Adrenal gland (tissue), 12 donors: ENCODE data around the gene SVEP1. TPM values are rescaled to one million over a fixed set of nuclear protein-coding genes. Genes with fewer than 3 reads are reported as not detected.

Source experiments
- DNase-seq, 7 donors: peaks; one replicate each; pipeline ENCODE4 v3.0.0-alpha.2; 2019 to 2020
- H3K27ac ChIP-seq, 5 donors: fragments of 200-600 bp; sonication (generic) in 4 of 5; 1 replicate in 3 of 5; 2 replicates in 2 of 5; pipeline versions ENCODE4 v1.5.1 to v1.8.0; 2016 to 2020; ENCODE audit warnings: mild to moderate bottlenecking in 1 of 5
- H3K27me3 ChIP-seq: fragments of 200-600 bp; 2 replicates; pipeline ENCODE4 v1.8.0; 2021
- H3K36me3 ChIP-seq, 2 donors: fragments of 200-600 bp; replicated peaks in 1 of 2; 1 replicate in 1 of 2; 2 replicates in 1 of 2; pipeline versions ENCODE4 v1.5.1 to v1.8.0; 2018 to 2022
- H3K4me1 ChIP-seq, 2 donors: fragments of 200-600 bp; replicated peaks in 1 of 2; 1 replicate in 1 of 2; 2 replicates in 1 of 2; pipeline versions ENCODE4 v1.5.1 to v1.8.0; 2018 to 2021
- H3K4me3 ChIP-seq, 4 donors: fragments of 200-600 bp; sonication (generic) in 3 of 4; one replicate each; pipeline ENCODE4 v1.5.1; 2016 to 2018
- H3K9me3 ChIP-seq, 3 donors: fragments of 200-600 bp; sonication (generic) in 1 of 3; replicated peaks in 1 of 3; 1 replicate in 2 of 3; 2 replicates in 1 of 3; pipeline versions ENCODE4 v1.5.1 to v1.8.0; 2016 to 2021
- POLR2A ChIP-seq, 2 donors: fragments of 450-650 bp; IDR thresholded peaks; one replicate each; pipeline ENCODE4 v1.6.1; 2017; ENCODE audit warnings: antibody characterized with exemption in 2 of 2, mild to moderate bottlenecking in 2 of 2, moderate library complexity in 1 of 2
- WGBS, 4 donors: extraction: QIAGEN DNeasy Blood & Tissue Kit in 2 of 4; methylation state at CpG; one replicate each; pipeline versions ENCODE4 v1.1.5 to v1.1.7; 2013 to 2017; 5-methylcytosine and 5-hydroxymethylcytosine counted together
- intact Hi-C, 2 donors: fragments of 100-400 bp; cut with DNase I; formaldehyde crosslinking; loops; one replicate each; pipeline versions ENCODE4 v1.14.1 to v1.15.0; 2022 to 2023
- polyA plus RNA-seq, 3 donors: library from polyadenylated mRNA; stranded (reverse); fragments of 200-250 nt in 2 of 3; fragments of 350-450 nt in 1 of 3; fragmentation: Illumina TruSeq in 1 of 3; extraction: RNeasy Lipid Tissue Mini Kit (QIAGEN cat#74804) in 1 of 3; gene quantifications; one replicate each; pipeline ENCODE4 v1.2.3, GENCODE V29; 2013 to 2014
- total RNA-seq, 9 donors: library from RNA; depleted of rRNA in 4 of 9; stranded (reverse); fragments of >200 nt in 4 of 9; fragments of 120-200 nt in 1 of 9; fragmentation: NEBNext Ultra II Directional in 1 of 9; extraction: Animal tissue kit (Norgen Biotek cat#: 25700) in 1 of 9; gene quantifications; one replicate each; pipeline versions ENCODE4 v1.1.0 to v1.2.4, GENCODE V29; 2013 to 2023
- TF ChIP-seq, protein P1 (sequence below), 6 experiments: fragments of 450-650 bp in 4 of 6; fragments of 200-600 bp in 2 of 6; sonication (generic) in 1 of 6; IDR thresholded peaks; 1 replicate in 5 of 6; 2 replicates in 1 of 6; pipeline versions ENCODE4 v1.5.1 to v1.8.0; 2016 to 2021; ENCODE audit warnings: antibody characterized with exemption in 6 of 6, mild to moderate bottlenecking in 2 of 6, moderate library complexity in 1 of 6
- donor health status: healthy with polysubstance abuse.
- donor health status: Bipolar disorder and iron deficiency.
- donor health status: DM: yes; HTN: yes; CAD: no.
- donor health status: DM: no; HTN: no; CAD: no.
- donor health status: DM: no; HTN: no; CAD: no.
- donor health status: DM: yes; HTN: yes; CAD: no.

Gene SVEP1
- total and polyA plus RNA-seq, 12 donors, result 2.2 to 45.3 (median 23.0) TPM

DNA sequence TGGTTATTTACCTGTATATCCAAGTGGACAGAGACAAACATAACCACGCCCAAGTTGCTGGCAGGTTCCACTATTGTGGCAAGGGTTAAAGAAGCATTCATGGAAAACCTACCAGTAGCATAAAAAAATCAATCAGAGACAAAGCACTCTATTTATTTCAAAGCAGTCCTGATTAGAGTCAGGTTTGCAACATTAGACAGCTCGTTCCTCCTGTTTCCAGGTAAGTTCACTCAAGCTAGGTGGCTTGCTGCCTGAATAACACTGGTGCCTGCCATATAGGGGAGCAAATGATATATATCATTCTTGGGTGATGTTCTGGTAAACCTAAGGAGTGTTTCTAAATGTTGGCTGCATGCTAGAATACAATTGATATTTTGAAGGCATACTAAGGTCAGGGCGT lies 122.3 kb downstream of the SVEP1 start:
- no peak for DNase-seq
- Histone ChIP-seq H3K36me3 (no peaks in the 10 kb centered on the region), H3K4me1 (no peaks in the 10 kb centered on the region), H3K9me3 (no peaks in the 10 kb centered on the region), H3K27me3 (no peaks in the 10 kb centered on the region), H3K27ac (no peak overlapping the region), H3K4me3 (no peak overlapping the region)
- WGBS, 4 donors, result 69 to 92% (median 88%) methylated on average over 3 of the region's 3 CpGs
- intact Hi-C loops, result no loop called here
- TF ChIP-seq POLR2A (IDR thresholded peaks at IDR 0.05), result no peak
- TF ChIP-seq, protein P1, sequence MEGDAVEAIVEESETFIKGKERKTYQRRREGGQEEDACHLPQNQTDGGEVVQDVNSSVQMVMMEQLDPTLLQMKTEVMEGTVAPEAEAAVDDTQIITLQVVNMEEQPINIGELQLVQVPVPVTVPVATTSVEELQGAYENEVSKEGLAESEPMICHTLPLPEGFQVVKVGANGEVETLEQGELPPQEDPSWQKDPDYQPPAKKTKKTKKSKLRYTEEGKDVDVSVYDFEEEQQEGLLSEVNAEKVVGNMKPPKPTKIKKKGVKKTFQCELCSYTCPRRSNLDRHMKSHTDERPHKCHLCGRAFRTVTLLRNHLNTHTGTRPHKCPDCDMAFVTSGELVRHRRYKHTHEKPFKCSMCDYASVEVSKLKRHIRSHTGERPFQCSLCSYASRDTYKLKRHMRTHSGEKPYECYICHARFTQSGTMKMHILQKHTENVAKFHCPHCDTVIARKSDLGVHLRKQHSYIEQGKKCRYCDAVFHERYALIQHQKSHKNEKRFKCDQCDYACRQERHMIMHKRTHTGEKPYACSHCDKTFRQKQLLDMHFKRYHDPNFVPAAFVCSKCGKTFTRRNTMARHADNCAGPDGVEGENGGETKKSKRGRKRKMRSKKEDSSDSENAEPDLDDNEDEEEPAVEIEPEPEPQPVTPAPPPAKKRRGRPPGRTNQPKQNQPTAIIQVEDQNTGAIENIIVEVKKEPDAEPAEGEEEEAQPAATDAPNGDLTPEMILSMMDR (IDR thresholded peaks at IDR 0.05), result no peak

DNA sequence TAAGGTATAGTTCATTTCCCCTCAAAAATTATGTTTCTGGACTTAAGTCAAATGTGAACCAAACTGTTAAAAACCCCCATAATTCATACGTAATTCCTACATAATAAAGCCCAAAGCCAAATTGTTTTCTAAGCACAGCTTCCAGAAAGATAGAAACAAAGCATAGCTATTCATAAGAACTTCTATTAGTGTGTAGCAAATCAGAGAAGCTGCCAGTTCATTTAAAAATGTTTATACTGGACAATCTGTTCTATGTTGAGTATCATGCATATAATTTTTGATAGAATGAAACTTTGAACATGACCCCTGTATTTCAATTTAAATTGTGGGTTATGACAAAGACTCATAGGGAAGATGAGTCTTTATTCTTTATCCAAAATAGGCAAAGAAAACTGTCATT lies 122.9 kb downstream of the SVEP1 start:
- H3K9me3 ChIP-seq, result no peaks in the 10 kb centered on the region
- no peak for TF ChIP-seq POLR2A (IDR thresholded peaks at IDR 0.05)
- TF ChIP-seq, protein P1 (IDR thresholded peaks at IDR 0.05), result no peak
- 0 to 71% (median 18%) methylated on average over 1 of the region's 1 CpG for WGBS, 4 donors
- DNase-seq, result no peak
- no peak overlapping the region for H3K27ac ChIP-seq
- H3K36me3 ChIP-seq, result no peaks in the 10 kb centered on the region
- intact Hi-C loops, result no loop called here
- no peaks in the 10 kb centered on the region for H3K27me3 ChIP-seq
- peaks cover 0 to 5% of the 10 kb centered on the region in 2 donors for H3K4me1 ChIP-seq
- no peak overlapping the region for H3K4me3 ChIP-seq

DNA sequence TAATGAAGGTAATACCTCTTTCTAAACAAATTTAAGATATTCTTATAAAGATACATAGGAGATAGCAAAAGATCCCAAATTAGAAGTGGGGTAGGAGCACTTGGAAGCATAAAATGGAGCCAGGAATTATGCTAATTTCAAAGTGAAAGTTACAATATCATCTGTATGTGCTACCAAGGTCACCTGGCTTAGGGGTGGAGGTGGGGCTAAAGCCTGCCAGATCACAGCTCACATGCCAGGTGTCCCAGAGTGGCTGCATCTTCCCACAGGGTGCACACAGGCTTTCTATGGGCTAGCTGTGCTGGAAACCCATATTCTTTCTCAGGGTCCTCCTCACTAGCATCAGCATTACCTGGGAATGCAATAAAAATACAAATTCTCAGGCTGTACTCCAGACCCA lies 123.7 kb downstream of the SVEP1 start:
- Histone ChIP-seq H3K9me3 (no peaks in the 10 kb centered on the region), H3K4me1 (peaks cover 0 to 8% of the 10 kb centered on the region in 2 donors), H3K4me3 (no peak overlapping the region), H3K36me3 (no peaks in the 10 kb centered on the region), H3K27ac (no peak overlapping the region), H3K27me3 (no peaks in the 10 kb centered on the region)
- no peak for DNase-seq
- TF ChIP-seq POLR2A (IDR thresholded peaks at IDR 0.05), result no peak
- TF ChIP-seq, protein P1 (IDR thresholded peaks at IDR 0.05), result no peak
- intact Hi-C loops, result no loop called here

DNA sequence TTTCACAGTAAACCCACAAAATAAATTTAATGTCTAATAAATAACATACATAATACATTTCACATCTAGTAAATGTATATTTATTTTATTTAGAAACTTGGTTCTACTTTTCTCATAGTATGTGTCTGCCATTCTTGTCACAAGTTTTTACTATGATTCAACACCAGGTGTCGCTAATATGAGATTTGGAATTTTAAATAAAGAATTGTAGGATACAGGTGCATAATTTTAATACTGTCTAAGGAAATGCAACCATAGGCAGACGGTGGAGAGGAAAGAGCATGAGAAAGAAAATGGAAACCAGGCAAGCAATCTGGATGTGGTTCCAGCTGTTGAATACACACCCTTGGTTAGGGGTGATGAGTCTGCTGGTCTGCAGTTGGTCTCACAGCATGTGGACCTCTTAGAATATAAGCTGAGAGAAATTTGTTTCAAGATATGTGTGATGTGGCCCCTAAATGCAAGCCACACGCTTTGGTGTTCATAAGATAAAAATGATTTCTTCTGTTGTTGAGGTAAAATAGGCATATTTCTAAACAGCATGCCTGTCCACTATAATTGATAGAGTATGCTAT lies 127.2 kb downstream of the SVEP1 start:
- H3K36me3 ChIP-seq, result no peaks in the 10 kb centered on the region
- TF ChIP-seq, protein P1 (IDR thresholded peaks at IDR 0.05), result peak; percentile 17 to 53 (median 36)
- no peak for TF ChIP-seq POLR2A (IDR thresholded peaks at IDR 0.05)
- peaks cover 0 to 8% of the 10 kb centered on the region in 2 donors for H3K4me1 ChIP-seq
- H3K4me3 ChIP-seq, result no peak overlapping the region
- H3K9me3 ChIP-seq, result no peaks in the 10 kb centered on the region
- WGBS, 4 donors, result 25 to 33% (median 32%) methylated on average over 3 of the region's 3 CpGs
- DNase-seq, result no peak
- H3K27me3 ChIP-seq, result no peaks in the 10 kb centered on the region
- no peak overlapping the region for H3K27ac ChIP-seq
- intact Hi-C loops, result no loop called here
